HG03432 (cell line): ENCODE results near the gene IL10RA.

ENCODE experiments used
- ATAC-seq: cut with Tn5 transposase; IDR thresholded peaks from one replicate; pipeline ENCODE4 v1.9.1; 2021; ENCODE audit warnings: mild to moderate bottlenecking, moderate library complexity; ENCODE audit not compliant: unreplicated experiment

The IL10RA gene

GRCh38 chr11:117989351-117990102 is 3.3 kb downstream of the IL10RA start:
- no peak for ATAC-seq

- ATAC-seq = no peak
Observed at GRCh38 chr11:117992136-117992535, 5.9 kb downstream of the IL10RA start.

GRCh38 chr11:117992620-117993019 is 6.4 kb downstream of the IL10RA start:
- ATAC-seq = no peak

GRCh38 chr11:117993988-117994745 is 8.0 kb downstream of the IL10RA start:
- ATAC-seq = no peak

GRCh38 chr11:117995472-117995871 is 9.3 kb downstream of the IL10RA start:
- no peak for ATAC-seq

GRCh38 chr11:117996058-117996457 is 9.9 kb downstream of the IL10RA start:
- no peak for ATAC-seq

GRCh38 chr11:117997406-117997805 is 11.2 kb downstream of the IL10RA start:
- ATAC-seq = no peak

- peak; percentile 76 for ATAC-seq
Observed at GRCh38 chr11:117997823-117998579, 11.8 kb downstream of the IL10RA start.

- peak; percentile 5 for ATAC-seq
Observed at GRCh38 chr11:117998664-117999353, 12.6 kb downstream of the IL10RA start.

GRCh38 chr11:117999354-117999993 is 13.3 kb downstream of the IL10RA start:
- ATAC-seq = no peak

GRCh38 chr11:118000067-118000849 is 14.1 kb downstream of the IL10RA start:
- no peak for ATAC-seq

GRCh38 chr11:118000850-118001228 is 14.6 kb downstream of the IL10RA start:
- ATAC-seq = no peak

GRCh38 chr11:118001494-118001971 is 15.3 kb downstream of the IL10RA start:
- no peak for ATAC-seq

GRCh38 chr11:118002010-118002540 is 15.9 kb downstream of the IL10RA start:
- ATAC-seq = no peak

- ATAC-seq = no peak
Observed at GRCh38 chr11:118002541-118003423, 16.6 kb downstream of the IL10RA start.

GRCh38 chr11:118003456-118003855 is 17.3 kb downstream of the IL10RA start:
- ATAC-seq = no peak

- ATAC-seq = no peak
Observed at GRCh38 chr11:118004543-118005223, 18.5 kb downstream of the IL10RA start.
